Osteoblast (primary cell): ENCODE results near the gene CHD9. TPM values are rescaled to one million over a fixed set of nuclear protein-coding genes. Genes with fewer than 3 reads are reported as not detected.

Source experiments
- DNase-seq: peaks from one replicate; pipeline ENCODE4 v3.0.0; 2011; ENCODE audit warnings: low spot score, mixed read lengths; ENCODE audit not compliant: insufficient read length; ENCODE audit errors: missing footprints
- H2AFZ ChIP-seq: 2 replicates; pipeline ENCODE4 v1.6.0; 2011; ENCODE audit warnings: mild to moderate bottlenecking, low read length
- H3K27ac ChIP-seq: 2 replicates; pipeline ENCODE4 v1.5.1; 2011; ENCODE audit warnings: mild to moderate bottlenecking, low read depth, low read length, moderate library complexity
- H3K27me3 ChIP-seq: 2 replicates; pipeline ENCODE4 v1.6.0; 2012; ENCODE audit warnings: mild to moderate bottlenecking, control low read depth, inconsistent platforms, low read length, moderate library complexity; ENCODE audit not compliant: insufficient read depth
- H3K36me3 ChIP-seq: 2 replicates; pipeline ENCODE4 v1.5.1; 2011; ENCODE audit warnings: mild to moderate bottlenecking, low read length, control low read depth, moderate library complexity; ENCODE audit not compliant: insufficient read depth
- H3K4me1 ChIP-seq: 2 replicates; pipeline ENCODE4 v1.5.1; 2011; ENCODE audit warnings: mild to moderate bottlenecking, low read length, control low read depth, moderate library complexity; ENCODE audit not compliant: insufficient read depth
- H3K4me2 ChIP-seq: 2 replicates; pipeline ENCODE4 v1.6.0; 2011; ENCODE audit warnings: mild to moderate bottlenecking, low read length; ENCODE audit not compliant: insufficient read depth
- H3K4me3 ChIP-seq: fragments of 200-600 bp; sonication (generic); 3 replicates; pipeline ENCODE4 v1.5.1; 2012; ENCODE audit warnings: mild to moderate bottlenecking, low read length, inconsistent platforms; ENCODE audit not compliant: insufficient read depth
- H3K79me2 ChIP-seq: 2 replicates; pipeline ENCODE4 v1.6.0; 2012; ENCODE audit warnings: mild to moderate bottlenecking, low read length, control low read depth, inconsistent platforms; ENCODE audit not compliant: insufficient read depth
- H3K9me3 ChIP-seq: 2 replicates; pipeline ENCODE4 v1.5.1; 2011; ENCODE audit warnings: low read depth, low read length, control low read depth
- H4K20me1 ChIP-seq: 2 replicates; pipeline ENCODE4 v1.6.0; 2012; ENCODE audit warnings: mild to moderate bottlenecking, low read length, control low read depth; ENCODE audit not compliant: insufficient read depth
- total RNA-seq: library from RNA; depleted of rRNA; stranded (reverse); fragments of >200 nt; gene quantifications from 2 replicates; pipeline ENCODE4 v1.2.3, GENCODE V29; 2012
- TF ChIP-seq, protein P1 (sequence below): IDR thresholded peaks from 2 replicates; pipeline ENCODE4 v1.5.1; 2011; ENCODE audit warnings: mild to moderate bottlenecking, low read depth, low read length, moderate library complexity; ENCODE audit errors: extremely low read depth

Gene CHD9
- total RNA-seq, 1 donor: 83.6 TPM

DNA sequence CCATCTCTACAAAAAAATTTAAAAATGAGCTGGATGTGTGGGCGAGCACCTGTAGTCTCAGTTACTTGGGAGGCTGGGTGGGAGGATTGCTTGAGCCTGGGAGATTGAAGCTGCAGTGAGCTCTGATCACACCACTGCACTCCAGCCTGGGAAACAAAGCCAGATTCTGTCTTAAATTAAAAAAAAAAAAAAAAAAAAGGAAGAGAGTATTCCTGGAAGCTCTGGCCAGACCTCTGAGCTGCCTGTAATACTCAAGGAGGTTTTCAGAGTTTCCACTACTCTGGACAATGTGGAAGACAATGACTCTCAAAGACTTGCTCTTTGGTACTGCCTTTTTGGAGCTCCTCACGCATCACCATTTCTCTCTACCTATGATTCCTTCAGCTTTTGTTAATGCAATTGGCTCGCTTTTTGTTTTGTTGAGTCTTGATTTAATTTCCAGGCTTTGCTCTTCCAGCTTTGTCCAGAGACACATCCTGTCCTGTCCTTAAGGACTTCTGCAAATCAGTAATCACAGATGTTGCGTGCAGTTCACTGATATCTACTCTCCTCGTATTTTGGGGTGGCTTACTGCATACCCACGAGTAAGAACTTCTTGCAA, 10.8 kb downstream of the CHD9 start:
- Histone ChIP-seq H4K20me1 (peaks cover 3% of the 10 kb centered on the region), H3K27ac (no peak overlapping the region), H3K4me2 (no peak overlapping the region), H3K4me1 (peaks cover 3% of the 10 kb centered on the region), H3K9me3 (no peaks in the 10 kb centered on the region), H3K27me3 (no peaks in the 10 kb centered on the region), H2AFZ (no peak overlapping the region), H3K79me2 (peaks cover 60% of the 10 kb centered on the region), H3K36me3 (peaks cover 4% of the 10 kb centered on the region), H3K4me3 (no peak overlapping the region)
- TF ChIP-seq, protein P1, sequence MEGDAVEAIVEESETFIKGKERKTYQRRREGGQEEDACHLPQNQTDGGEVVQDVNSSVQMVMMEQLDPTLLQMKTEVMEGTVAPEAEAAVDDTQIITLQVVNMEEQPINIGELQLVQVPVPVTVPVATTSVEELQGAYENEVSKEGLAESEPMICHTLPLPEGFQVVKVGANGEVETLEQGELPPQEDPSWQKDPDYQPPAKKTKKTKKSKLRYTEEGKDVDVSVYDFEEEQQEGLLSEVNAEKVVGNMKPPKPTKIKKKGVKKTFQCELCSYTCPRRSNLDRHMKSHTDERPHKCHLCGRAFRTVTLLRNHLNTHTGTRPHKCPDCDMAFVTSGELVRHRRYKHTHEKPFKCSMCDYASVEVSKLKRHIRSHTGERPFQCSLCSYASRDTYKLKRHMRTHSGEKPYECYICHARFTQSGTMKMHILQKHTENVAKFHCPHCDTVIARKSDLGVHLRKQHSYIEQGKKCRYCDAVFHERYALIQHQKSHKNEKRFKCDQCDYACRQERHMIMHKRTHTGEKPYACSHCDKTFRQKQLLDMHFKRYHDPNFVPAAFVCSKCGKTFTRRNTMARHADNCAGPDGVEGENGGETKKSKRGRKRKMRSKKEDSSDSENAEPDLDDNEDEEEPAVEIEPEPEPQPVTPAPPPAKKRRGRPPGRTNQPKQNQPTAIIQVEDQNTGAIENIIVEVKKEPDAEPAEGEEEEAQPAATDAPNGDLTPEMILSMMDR: no peak
- no peak for DNase-seq

DNA sequence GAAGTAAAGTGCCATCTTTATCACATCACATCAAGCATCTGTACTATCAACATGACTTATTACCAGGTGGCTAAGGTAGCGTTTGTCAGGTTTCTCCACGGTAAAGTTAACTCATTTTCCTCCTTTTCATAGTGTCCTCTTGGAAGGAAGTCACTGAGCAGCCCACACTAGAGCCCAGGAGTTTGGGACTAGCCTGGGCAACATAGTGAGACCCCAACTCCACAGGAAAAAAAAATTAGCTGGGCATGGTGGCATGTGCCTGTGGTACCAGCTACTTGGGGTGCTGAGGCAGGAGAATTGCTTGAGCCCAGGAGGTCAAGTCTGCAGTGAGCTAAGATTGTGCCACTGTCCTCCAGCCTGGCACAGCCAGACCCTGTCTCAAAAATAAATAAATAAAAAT, 12.9 kb downstream of the CHD9 start:
- peaks cover 3% of the 10 kb centered on the region for H4K20me1 ChIP-seq
- TF ChIP-seq, protein P1: no peak
- H3K9me3 ChIP-seq: no peaks in the 10 kb centered on the region
- no peak overlapping the region for H3K4me2 ChIP-seq
- H3K4me1 ChIP-seq: peaks cover 3% of the 10 kb centered on the region
- H3K4me3 ChIP-seq: no peak overlapping the region
- no peak overlapping the region for H2AFZ ChIP-seq
- no peaks in the 10 kb centered on the region for H3K27me3 ChIP-seq
- DNase-seq: no peak
- no peak overlapping the region for H3K27ac ChIP-seq
- H3K79me2 ChIP-seq: peaks cover 58% of the 10 kb centered on the region
- H3K36me3 ChIP-seq: peaks cover 4% of the 10 kb centered on the region

DNA sequence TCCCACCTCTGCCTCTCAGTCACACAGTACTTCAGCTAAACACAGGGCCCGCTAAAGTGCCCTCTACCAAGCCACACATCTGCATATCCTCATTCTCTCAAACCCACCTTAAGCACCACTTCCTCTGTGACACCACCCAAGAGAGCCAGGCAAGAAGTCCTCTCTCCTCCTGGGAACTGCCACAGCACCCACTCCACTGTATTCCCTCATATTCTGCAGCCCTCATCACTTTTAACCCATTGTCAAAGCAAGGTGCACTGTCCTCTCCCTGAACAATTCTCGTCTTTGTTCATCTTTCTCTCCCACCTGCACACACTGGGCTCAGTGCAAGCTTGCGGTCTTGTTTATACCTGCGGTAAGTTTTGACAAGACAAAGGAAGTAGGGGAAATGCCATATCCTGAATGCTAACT, 13.6 kb downstream of the CHD9 start:
- TF ChIP-seq, protein P1: no peak
- DNase-seq: no peak
- no peak overlapping the region for H3K4me3 ChIP-seq
- H3K79me2 ChIP-seq: peaks cover 63% of the 10 kb centered on the region
- peaks cover 3% of the 10 kb centered on the region for H3K4me1 ChIP-seq
- no peak overlapping the region for H3K27ac ChIP-seq
- no peak overlapping the region for H3K4me2 ChIP-seq
- no peaks in the 10 kb centered on the region for H3K9me3 ChIP-seq
- H3K36me3 ChIP-seq: peaks cover 4% of the 10 kb centered on the region
- no peak overlapping the region for H2AFZ ChIP-seq
- no peaks in the 10 kb centered on the region for H3K27me3 ChIP-seq
- peaks cover 3% of the 10 kb centered on the region for H4K20me1 ChIP-seq

DNA sequence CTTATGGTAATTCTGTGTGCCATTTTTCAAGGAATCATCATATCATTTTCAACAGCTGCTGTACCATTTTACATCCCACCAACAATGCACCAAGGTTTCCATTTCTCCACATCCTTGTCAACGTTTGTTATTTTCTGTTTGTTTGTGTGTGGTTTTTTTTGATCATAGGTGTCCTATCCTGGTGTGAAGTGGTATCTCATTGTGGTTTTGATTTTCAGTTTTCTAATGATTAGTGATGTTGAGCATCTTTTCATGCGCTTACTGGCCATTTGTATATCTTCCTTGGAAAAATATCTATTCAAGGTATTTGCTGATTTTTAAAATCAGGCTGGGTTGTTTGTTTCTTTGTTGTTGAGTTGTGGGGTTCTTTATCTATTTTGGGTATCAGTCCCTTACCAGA, 15.0 kb downstream of the CHD9 start:
- Histone ChIP-seq H3K9me3 (no peaks in the 10 kb centered on the region), H3K79me2 (peaks cover 63% of the 10 kb centered on the region), H3K36me3 (peaks cover 4% of the 10 kb centered on the region), H3K27ac (no peak overlapping the region), H3K4me2 (no peak overlapping the region), H2AFZ (no peak overlapping the region), H3K27me3 (no peaks in the 10 kb centered on the region), H4K20me1 (peaks cover 3% of the 10 kb centered on the region), H3K4me3 (no peak overlapping the region), H3K4me1 (peaks cover 3% of the 10 kb centered on the region)
- no peak for DNase-seq
- TF ChIP-seq, protein P1: no peak
